HL-60 (cell line): Measurements from ENCODE around the gene EBI3.
"Not testable (repeated sequence)": the region's sequence is repeated elsewhere in the genome, so short reads cannot be mapped to it uniquely, and the experiment has no call there.

Experiments used
- POLR2AphosphoS5 ChIP-seq: IDR thresholded peaks from 2 replicates; pipeline ENCODE4 v1.6.1; 2012; ENCODE audit warnings: low read depth
- REST ChIP-seq: IDR thresholded peaks from 2 replicates; pipeline ENCODE4 v1.6.1; 2012; ENCODE audit warnings: low read depth; ENCODE audit not compliant: insufficient replicate concordance
- TF ChIP-seq, protein P1 (sequence below): IDR thresholded peaks from one replicate; pipeline ENCODE4 v1.5.1; 2011; ENCODE audit warnings: low read length, control low read depth, inconsistent platforms; ENCODE audit not compliant: insufficient read depth

GRCh38 chr19:4232139-4232538 lies 2.8 kb downstream of the EBI3 start:
- TF ChIP-seq, protein P1, sequence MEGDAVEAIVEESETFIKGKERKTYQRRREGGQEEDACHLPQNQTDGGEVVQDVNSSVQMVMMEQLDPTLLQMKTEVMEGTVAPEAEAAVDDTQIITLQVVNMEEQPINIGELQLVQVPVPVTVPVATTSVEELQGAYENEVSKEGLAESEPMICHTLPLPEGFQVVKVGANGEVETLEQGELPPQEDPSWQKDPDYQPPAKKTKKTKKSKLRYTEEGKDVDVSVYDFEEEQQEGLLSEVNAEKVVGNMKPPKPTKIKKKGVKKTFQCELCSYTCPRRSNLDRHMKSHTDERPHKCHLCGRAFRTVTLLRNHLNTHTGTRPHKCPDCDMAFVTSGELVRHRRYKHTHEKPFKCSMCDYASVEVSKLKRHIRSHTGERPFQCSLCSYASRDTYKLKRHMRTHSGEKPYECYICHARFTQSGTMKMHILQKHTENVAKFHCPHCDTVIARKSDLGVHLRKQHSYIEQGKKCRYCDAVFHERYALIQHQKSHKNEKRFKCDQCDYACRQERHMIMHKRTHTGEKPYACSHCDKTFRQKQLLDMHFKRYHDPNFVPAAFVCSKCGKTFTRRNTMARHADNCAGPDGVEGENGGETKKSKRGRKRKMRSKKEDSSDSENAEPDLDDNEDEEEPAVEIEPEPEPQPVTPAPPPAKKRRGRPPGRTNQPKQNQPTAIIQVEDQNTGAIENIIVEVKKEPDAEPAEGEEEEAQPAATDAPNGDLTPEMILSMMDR = not testable (repeated sequence)
- TF ChIP-seq POLR2AphosphoS5, REST: not testable (repeated sequence)
